Tibial artery (tissue), 4 donors: ENCODE results near the gene GDPGP1.

Source experiments
- DNase-seq, 2 donors: peaks; one replicate each; pipeline ENCODE4 v3.0.0-alpha.2; 2019
- H3K27ac ChIP-seq, 2 donors: fragments of 200-600 bp; sonication (generic) in 1 of 2; 1 replicate in 1 of 2; 2 replicates in 1 of 2; pipeline ENCODE4 v1.5.1; 2018 to 2019; ENCODE audit warnings: mild to moderate bottlenecking in 1 of 2
- H3K27me3 ChIP-seq, 2 donors: fragments of 200-600 bp; sonication (generic) in 1 of 2; one replicate each; pipeline versions ENCODE4 v1.5.1 to v1.6.0; 2016 to 2019
- H3K36me3 ChIP-seq, 3 donors: fragments of 200-600 bp; sonication (generic) in 2 of 3; one replicate each; pipeline ENCODE4 v1.5.1; 2016 to 2019; ENCODE audit warnings: mild to moderate bottlenecking in 2 of 3
- H3K4me1 ChIP-seq, 4 donors: fragments of 200-600 bp; sonication (generic) in 2 of 4; 1 replicate in 3 of 4; 2 replicates in 1 of 4; pipeline ENCODE4 v1.5.1; 2016 to 2019
- H3K4me3 ChIP-seq, 2 donors: fragments of 200-600 bp; sonication (generic) in 1 of 2; 1 replicate in 1 of 2; 2 replicates in 1 of 2; pipeline ENCODE4 v1.5.1; 2018 to 2019; ENCODE audit warnings: mild to moderate bottlenecking in 2 of 2
- H3K9me3 ChIP-seq, 3 donors: fragments of 200-600 bp; sonication (generic) in 1 of 3; one replicate each; pipeline ENCODE4 v1.5.1; 2016 to 2019
- intact Hi-C: fragments of 100-400 bp; cut with DNase I; formaldehyde crosslinking; loops from one replicate; pipeline ENCODE4 v1.15.0; 2023; ENCODE audit warnings: low total_unique reads
- TF ChIP-seq, protein P1 (sequence below), 2 experiments: fragments of 200-600 bp in 1 of 2; fragments of 450-650 bp in 1 of 2; IDR thresholded peaks; one replicate each; pipeline ENCODE4 v1.5.1; 2017 to 2019; ENCODE audit warnings: antibody characterized with exemption in 2 of 2, mild to moderate bottlenecking in 1 of 2, moderate library complexity in 1 of 2

Gene GDPGP1

DNA sequence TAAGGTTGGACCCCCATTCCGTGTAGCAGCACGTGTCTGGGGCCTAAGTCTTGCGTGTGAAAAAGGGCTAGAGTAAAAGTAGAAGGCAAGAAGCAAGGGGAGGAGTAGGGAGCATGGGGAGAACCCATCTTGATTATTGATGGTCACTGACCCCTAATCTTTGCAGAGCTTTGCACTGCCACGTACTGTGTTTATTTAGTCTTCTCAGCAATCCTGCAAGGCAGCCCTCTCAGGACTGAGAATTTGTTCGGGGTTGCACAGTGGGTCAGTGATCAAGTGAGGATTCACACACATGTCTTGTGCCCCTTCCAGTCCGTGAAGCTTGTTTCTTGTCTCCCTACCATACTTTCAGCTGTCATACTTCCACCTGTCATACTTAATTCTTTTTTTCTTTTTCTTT, 25.7 kb upstream of the GDPGP1 start:
- DNase-seq: no peak
- H3K9me3 ChIP-seq: no peaks in the 10 kb centered on the region
- no peak overlapping the region for H3K4me3 ChIP-seq
- no peaks in the 10 kb centered on the region for H3K27me3 ChIP-seq
- intact Hi-C loops: no loop called here
- H3K36me3 ChIP-seq: peaks cover 0 to 38% (median 0%) of the 10 kb centered on the region in 3 donors
- TF ChIP-seq, protein P1, sequence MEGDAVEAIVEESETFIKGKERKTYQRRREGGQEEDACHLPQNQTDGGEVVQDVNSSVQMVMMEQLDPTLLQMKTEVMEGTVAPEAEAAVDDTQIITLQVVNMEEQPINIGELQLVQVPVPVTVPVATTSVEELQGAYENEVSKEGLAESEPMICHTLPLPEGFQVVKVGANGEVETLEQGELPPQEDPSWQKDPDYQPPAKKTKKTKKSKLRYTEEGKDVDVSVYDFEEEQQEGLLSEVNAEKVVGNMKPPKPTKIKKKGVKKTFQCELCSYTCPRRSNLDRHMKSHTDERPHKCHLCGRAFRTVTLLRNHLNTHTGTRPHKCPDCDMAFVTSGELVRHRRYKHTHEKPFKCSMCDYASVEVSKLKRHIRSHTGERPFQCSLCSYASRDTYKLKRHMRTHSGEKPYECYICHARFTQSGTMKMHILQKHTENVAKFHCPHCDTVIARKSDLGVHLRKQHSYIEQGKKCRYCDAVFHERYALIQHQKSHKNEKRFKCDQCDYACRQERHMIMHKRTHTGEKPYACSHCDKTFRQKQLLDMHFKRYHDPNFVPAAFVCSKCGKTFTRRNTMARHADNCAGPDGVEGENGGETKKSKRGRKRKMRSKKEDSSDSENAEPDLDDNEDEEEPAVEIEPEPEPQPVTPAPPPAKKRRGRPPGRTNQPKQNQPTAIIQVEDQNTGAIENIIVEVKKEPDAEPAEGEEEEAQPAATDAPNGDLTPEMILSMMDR (IDR thresholded peaks at IDR 0.05): no peak
- no peak overlapping the region for H3K27ac ChIP-seq
- H3K4me1 ChIP-seq: peaks cover 0 to 59% (median 32%) of the 10 kb centered on the region in 4 donors

DNA sequence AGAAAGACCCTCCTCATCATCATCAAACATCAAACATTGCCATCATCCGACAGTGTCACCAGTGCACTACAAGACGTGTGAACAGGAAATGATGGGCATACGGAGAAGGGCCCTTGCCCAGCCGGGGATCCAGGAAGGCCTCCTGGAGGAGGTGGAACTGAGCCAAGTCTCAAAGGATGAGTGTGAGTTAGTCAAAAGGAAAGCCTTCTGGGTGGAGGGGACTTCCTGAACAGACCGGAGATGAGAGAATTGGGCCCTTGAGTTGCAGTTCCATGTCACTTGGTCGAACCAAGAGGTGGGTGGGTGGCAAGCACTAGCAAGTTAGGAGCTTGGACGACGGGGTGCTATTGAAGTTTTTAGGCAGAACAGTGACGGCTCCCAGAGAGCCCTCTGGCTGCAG, 24.4 kb upstream of the GDPGP1 start:
- Histone ChIP-seq H3K9me3 (no peaks in the 10 kb centered on the region), H3K27me3 (no peaks in the 10 kb centered on the region), H3K36me3 (peaks cover 0 to 38% (median 0%) of the 10 kb centered on the region in 3 donors), H3K27ac (no peak overlapping the region), H3K4me3 (no peak overlapping the region), H3K4me1 (peaks cover 0 to 50% (median 21%) of the 10 kb centered on the region in 4 donors)
- intact Hi-C loops: no loop called here
- TF ChIP-seq, protein P1 (IDR thresholded peaks at IDR 0.05): no peak
- no peak for DNase-seq

- no peaks in the 10 kb centered on the region for H3K9me3 ChIP-seq
- H3K27me3 ChIP-seq: no peaks in the 10 kb centered on the region
- no peak overlapping the region for H3K27ac ChIP-seq
- intact Hi-C loops: no loop called here
- H3K4me1 ChIP-seq: peaks cover 0 to 41% (median 16%) of the 10 kb centered on the region in 4 donors
- H3K36me3 ChIP-seq: peaks cover 0 to 34% (median 0%) of the 10 kb centered on the region in 3 donors
- TF ChIP-seq, protein P1 (IDR thresholded peaks at IDR 0.05): no peak
- H3K4me3 ChIP-seq: no peak overlapping the region
- no peak for DNase-seq
Measured at GRCh38 chr15:90210593-90210992, 23.4 kb upstream of the GDPGP1 start.

DNA sequence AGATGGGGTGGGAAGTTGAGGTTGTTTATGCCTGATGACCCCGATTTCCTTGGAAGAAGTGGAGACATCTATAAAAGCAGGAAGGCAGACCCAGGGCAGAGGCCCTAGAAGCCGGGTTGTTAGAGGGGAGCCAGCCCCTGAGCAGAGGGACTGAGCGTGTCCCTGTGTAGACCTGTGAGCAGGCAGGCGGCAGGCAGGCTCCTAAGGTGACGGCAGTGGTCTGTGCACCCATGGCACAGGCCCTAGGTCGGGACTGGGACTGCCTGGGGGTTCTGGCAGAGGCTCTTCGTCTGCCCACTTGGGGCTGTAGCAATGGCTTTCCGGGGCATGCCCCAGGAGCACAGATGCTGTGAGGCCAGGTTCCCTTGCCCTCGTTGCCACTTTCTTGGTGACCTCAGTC, 23.0 kb upstream of the GDPGP1 start:
- Histone ChIP-seq H3K4me3 (no peak overlapping the region), H3K27ac (no peak overlapping the region)

DNA sequence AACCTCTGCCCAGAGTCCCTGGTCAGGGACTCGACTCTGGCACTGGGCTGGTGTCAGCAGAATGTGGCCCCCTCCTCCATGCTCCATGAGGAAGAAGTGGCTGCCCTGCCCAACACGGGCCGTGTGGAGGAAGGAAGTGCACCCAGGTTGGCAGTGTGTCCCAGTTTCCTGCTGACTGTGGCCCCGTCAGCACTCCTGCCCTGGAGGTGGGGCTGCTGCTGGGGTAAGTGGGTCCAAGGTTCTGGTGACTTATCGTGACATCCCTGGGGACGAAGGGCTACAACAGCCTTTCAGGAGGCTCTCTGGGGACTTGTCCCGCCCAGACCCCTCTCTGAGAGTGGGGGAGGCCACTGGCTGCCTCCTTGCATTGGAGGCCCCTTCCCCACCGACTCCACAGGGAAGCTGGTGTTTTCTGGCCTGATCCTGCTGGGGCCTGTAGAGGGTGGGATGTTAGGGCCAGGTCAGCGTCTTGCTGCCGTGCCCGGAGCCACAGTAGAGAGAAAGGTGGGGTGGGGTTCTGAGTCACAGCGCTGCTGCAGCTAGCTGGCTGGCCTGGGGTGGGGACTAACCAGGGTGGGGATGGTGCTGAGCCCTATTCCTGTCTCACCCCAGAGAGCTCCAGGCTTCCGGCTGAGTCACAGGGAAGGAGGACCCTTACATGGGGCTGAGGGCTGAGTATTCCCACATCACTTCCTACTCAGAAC, 22.4 kb upstream of the GDPGP1 start:
- no peaks in the 10 kb centered on the region for H3K27me3 ChIP-seq
- H3K27ac ChIP-seq: no peak overlapping the region
- H3K4me1 ChIP-seq: peaks cover 0 to 35% (median 14%) of the 10 kb centered on the region in 4 donors
- H3K9me3 ChIP-seq: no peaks in the 10 kb centered on the region
- intact Hi-C loops: no loop called here
- no peak overlapping the region for H3K4me3 ChIP-seq
- DNase-seq: no peak
- TF ChIP-seq, protein P1 (IDR thresholded peaks at IDR 0.05): no peak
- peaks cover 0 to 24% (median 0%) of the 10 kb centered on the region in 3 donors for H3K36me3 ChIP-seq

More for the DNA sequence above, 23.0 kb upstream of the GDPGP1 start:
- Histone ChIP-seq H3K4me1 (peaks cover 0 to 39% (median 14%) of the 10 kb centered on the region in 4 donors), H3K27me3 (no peaks in the 10 kb centered on the region), H3K36me3 (peaks cover 0 to 30% (median 0%) of the 10 kb centered on the region in 3 donors), H3K9me3 (no peaks in the 10 kb centered on the region)
- TF ChIP-seq, protein P1 (IDR thresholded peaks at IDR 0.05): no peak
- no peak for DNase-seq
- intact Hi-C loops: no loop called here
